HEK293T (cell line): ENCODE data around the gene P2RX3.

Experiments used
- ARNT ChIP-seq: fragments of 450-650 bp; IDR thresholded peaks from 2 replicates; pipeline ENCODE4 v1.6.1; 2017; ENCODE audit warnings: mild to moderate bottlenecking
- CTBP1 ChIP-seq: fragments of 450-650 bp; IDR thresholded peaks from 2 replicates; pipeline ENCODE4 v1.6.1; 2016; ENCODE audit warnings: borderline replicate concordance
- FOXK2 ChIP-seq: fragments of 450-650 bp; IDR thresholded peaks from 2 replicates; pipeline ENCODE4 v1.6.1; 2016; ENCODE audit warnings: mild to moderate bottlenecking
- FOXM1 ChIP-seq: fragments of 450-650 bp; IDR thresholded peaks from 2 replicates; pipeline ENCODE4 v1.6.1; 2017; ENCODE audit warnings: mild to moderate bottlenecking, borderline replicate concordance
- PKNOX1 ChIP-seq: fragments of 450-650 bp; IDR thresholded peaks from 2 replicates; pipeline ENCODE4 v1.6.1; 2016
- SUZ12 ChIP-seq: fragments of 450-650 bp; IDR thresholded peaks from 2 replicates; pipeline ENCODE4 v1.6.1; 2016; ENCODE audit warnings: mild to moderate bottlenecking

- no peak for TF ChIP-seq PKNOX1
- TF ChIP-seq FOXK2, result no peak
- no peak for TF ChIP-seq CTBP1
- no peak for TF ChIP-seq FOXM1
- no peak for TF ChIP-seq ARNT
- no peak for TF ChIP-seq SUZ12
Measured at GRCh38 chr11:57300785-57301184, 37.4 kb upstream of the P2RX3 start.
